Tibial nerve (tissue), 4 donors: ENCODE results near the gene WDR12. TPM values are rescaled to one million over a fixed set of nuclear protein-coding genes. Genes with fewer than 3 reads are reported as not detected.

Experiments
- DNase-seq, 2 donors: peaks; one replicate each; pipeline ENCODE4 v3.0.0-alpha.2; 2019; ENCODE audit warnings: low spot score in 2 of 2
- H3K27ac ChIP-seq, 4 donors: fragments of 200-600 bp; sonication (generic) in 3 of 4; one replicate each; pipeline ENCODE4 v1.5.1; 2017 to 2019; ENCODE audit warnings: mild to moderate bottlenecking in 1 of 4
- H3K27me3 ChIP-seq, 2 donors: fragments of 200-600 bp; sonication (generic) in 1 of 2; one replicate each; pipeline versions ENCODE4 v1.5.1 to v1.6.0; 2017 to 2019
- H3K36me3 ChIP-seq, 3 donors: fragments of 200-600 bp; sonication (generic); one replicate each; pipeline ENCODE4 v1.5.1; 2018 to 2019
- H3K4me1 ChIP-seq, 4 donors: fragments of 200-600 bp; sonication (generic) in 3 of 4; one replicate each; pipeline ENCODE4 v1.5.1; 2017 to 2019
- H3K4me3 ChIP-seq, 4 donors: fragments of 200-600 bp; sonication (generic) in 3 of 4; one replicate each; pipeline ENCODE4 v1.5.1; 2017 to 2019; ENCODE audit warnings: mild to moderate bottlenecking in 1 of 4, moderate library complexity in 1 of 4
- H3K9me3 ChIP-seq, 4 donors: fragments of 200-600 bp; sonication (generic) in 3 of 4; one replicate each; pipeline ENCODE4 v1.5.1; 2017 to 2019
- POLR2A ChIP-seq, 2 donors: fragments of 450-650 bp; IDR thresholded peaks; one replicate each; pipeline ENCODE4 v1.6.1; 2017; ENCODE audit warnings: antibody characterized with exemption in 2 of 2, mild to moderate bottlenecking in 2 of 2, moderate library complexity in 2 of 2
- WGBS, 2 donors: methylation state at CpG; one replicate each; pipeline ENCODE4 v1.1.5; 2018; 5-methylcytosine and 5-hydroxymethylcytosine counted together
- total RNA-seq, 4 donors: library from RNA; depleted of rRNA; stranded (reverse); fragments of >200 nt; gene quantifications; one replicate each; pipeline ENCODE4 v1.1.0, GENCODE V29; 2016
- TF ChIP-seq, protein P1 (sequence below), 5 experiments: fragments of 200-600 bp in 3 of 5; fragments of 450-650 bp in 2 of 5; sonication (generic) in 3 of 5; IDR thresholded peaks; one replicate each; pipeline ENCODE4 v1.5.1; 2016 to 2019; ENCODE audit warnings: antibody characterized with exemption in 5 of 5, mild to moderate bottlenecking in 3 of 5, moderate library complexity in 2 of 5

The WDR12 gene
- total RNA-seq, 4 donors from 2014 or later: 9.8 to 18.3 (median 12.4) TPM

DNA sequence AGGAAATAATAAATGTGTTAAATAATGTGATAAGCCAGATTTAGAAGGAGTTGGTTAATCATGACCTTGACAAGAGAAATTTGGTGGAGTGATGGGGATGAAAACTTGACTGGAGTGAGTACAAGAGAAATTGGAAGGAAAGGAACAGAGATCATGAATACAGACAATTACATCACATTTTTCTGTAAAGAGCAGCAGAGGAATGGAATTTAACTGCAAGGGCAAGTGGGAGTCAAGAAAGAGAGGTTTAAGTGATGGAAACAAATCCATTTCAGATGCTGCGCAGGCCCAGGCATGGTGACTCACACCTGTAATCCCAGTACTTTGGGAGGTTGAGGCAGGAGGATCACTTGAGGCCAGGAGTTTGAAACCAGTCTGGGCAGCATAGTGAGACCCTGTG is 86.6 kb downstream of the WDR12 start:
- H3K27ac ChIP-seq: no peak overlapping the region
- no peak for TF ChIP-seq POLR2A (IDR thresholded peaks at IDR 0.05)
- TF ChIP-seq, protein P1, sequence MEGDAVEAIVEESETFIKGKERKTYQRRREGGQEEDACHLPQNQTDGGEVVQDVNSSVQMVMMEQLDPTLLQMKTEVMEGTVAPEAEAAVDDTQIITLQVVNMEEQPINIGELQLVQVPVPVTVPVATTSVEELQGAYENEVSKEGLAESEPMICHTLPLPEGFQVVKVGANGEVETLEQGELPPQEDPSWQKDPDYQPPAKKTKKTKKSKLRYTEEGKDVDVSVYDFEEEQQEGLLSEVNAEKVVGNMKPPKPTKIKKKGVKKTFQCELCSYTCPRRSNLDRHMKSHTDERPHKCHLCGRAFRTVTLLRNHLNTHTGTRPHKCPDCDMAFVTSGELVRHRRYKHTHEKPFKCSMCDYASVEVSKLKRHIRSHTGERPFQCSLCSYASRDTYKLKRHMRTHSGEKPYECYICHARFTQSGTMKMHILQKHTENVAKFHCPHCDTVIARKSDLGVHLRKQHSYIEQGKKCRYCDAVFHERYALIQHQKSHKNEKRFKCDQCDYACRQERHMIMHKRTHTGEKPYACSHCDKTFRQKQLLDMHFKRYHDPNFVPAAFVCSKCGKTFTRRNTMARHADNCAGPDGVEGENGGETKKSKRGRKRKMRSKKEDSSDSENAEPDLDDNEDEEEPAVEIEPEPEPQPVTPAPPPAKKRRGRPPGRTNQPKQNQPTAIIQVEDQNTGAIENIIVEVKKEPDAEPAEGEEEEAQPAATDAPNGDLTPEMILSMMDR (IDR thresholded peaks at IDR 0.05): no peak
- H3K9me3 ChIP-seq: no peaks in the 10 kb centered on the region
- no peak for DNase-seq
- no peak overlapping the region for H3K4me3 ChIP-seq
- H3K27me3 ChIP-seq: no peaks in the 10 kb centered on the region
- WGBS, 2 donors: 92 to 96% methylated on average over 1 of the region's 1 CpG
- H3K36me3 ChIP-seq: no peaks in the 10 kb centered on the region
- H3K4me1 ChIP-seq: no peaks in the 10 kb centered on the region

Other genes starting within 250 kb of the WDR12 start
- gene ICA1L, start 39.9 kb downstream of the WDR12 start, total RNA-seq: 10 to 100 TPM; 12.3 to 70.2 (median 32.7) TPM
- 10 to 100 TPM; 14.4 to 32.6 (median 19.7) TPM for gene CARF, start 602 bp upstream of the WDR12 start, total RNA-seq
- gene NBEAL1, start 103.2 kb upstream of the WDR12 start, total RNA-seq: 10 to 100 TPM; 33.3 to 51.6 (median 48.4) TPM